ENCODE results near the gene SNX24. TPM values are rescaled to one million over a fixed set of nuclear protein-coding genes. Genes with fewer than 3 reads are reported as not detected.

The SNX24 gene
- total and polyA plus RNA-seq, 2 of the 4 experiments (the other 2 are of a cell fraction), result 13.8 to 15.0 TPM

GRCh38 chr5:122836947-122837346 is 8.5 kb upstream of the SNX24 start:
- Histone ChIP-seq H3K56ac (ENCODE audit: extremely low read depth, insufficient read depth, low read length) (no peak overlapping the region), H2AFZ (replicated peaks; ENCODE audit: low read length, poor library complexity) (no peak overlapping the region), H2BK15ac (ENCODE audit: low read depth, low read length) (no peak overlapping the region), H4K91ac (ENCODE audit: insufficient read depth, low read depth, low read length) (no peak overlapping the region), H4K5ac (ENCODE audit: low read depth, low read length) (no peak overlapping the region), H4K20me1 (ENCODE audit: insufficient read depth, low read length) (no peaks in the 10 kb centered on the region), H3K9me1 (ENCODE audit: insufficient read depth, low read length) (no peaks in the 10 kb centered on the region), H3K4me2 (ENCODE audit: low read depth, low read length) (no peak overlapping the region), H3K9me3 (ENCODE audit: control insufficient read depth, insufficient read depth, low read length) (no peaks in the 10 kb centered on the region), H3K27ac (ENCODE audit: insufficient read depth, low read length) (no peak overlapping the region), H3K4me1 (ENCODE audit: control insufficient read depth, insufficient read depth, low read length) (no peaks in the 10 kb centered on the region), H3K4me3 (ENCODE audit: insufficient read depth, low read depth, low read length) (no peak overlapping the region), H2AK9ac (replicated peaks; ENCODE audit: low read depth, low read length, poor library complexity) (no peak overlapping the region), H2BK120ac (ENCODE audit: low read depth, low read length) (no peak overlapping the region), H2AK5ac (ENCODE audit: low read depth, low read length) (no peak overlapping the region), H3K36me3 (ENCODE audit: control insufficient read depth, insufficient read depth, low read length) (no peaks in the 10 kb centered on the region), H3K4ac (ENCODE audit: low read depth, low read length) (no peak overlapping the region), H4K8ac (ENCODE audit: low read depth in 2 of 2, low read length in 2 of 2) (no peak overlapping the region), H3K27me3 (ENCODE audit: control insufficient read depth, insufficient read depth, low read length) (no peaks in the 10 kb centered on the region), H2BK20ac (ENCODE audit: low read depth, low read length) (no peak overlapping the region), H2BK5ac (ENCODE audit: low read depth, low read length, poor library complexity, severe bottlenecking) (no peak overlapping the region), H3K18ac (ENCODE audit: low read depth, low read length) (no peak overlapping the region), H3K79me1 (ENCODE audit: low read depth in 1 of 2, low read length in 2 of 2) (no peaks in the 10 kb centered on the region), H3K14ac (replicated peaks; ENCODE audit: low read depth, low read length) (no peak overlapping the region), H3K23ac (ENCODE audit: low read depth, low read length) (no peak overlapping the region), H3K9ac (ENCODE audit: low read depth, low read length) (no peak overlapping the region)
- BruUV-seq (replicated peaks), result no TSS peak
- intact Hi-C loops (cut with micrococcal nuclease) (no loop called here), dilution Hi-C loops (cut with HindIII; ENCODE audit: low sequenced_read_pairs, unreplicated experiment) (no loop called here), in situ Hi-C loops (cut with MboI; ENCODE audit: low sequenced_read_pairs) (no loop called here)
- 100% methylated on average over 1 of the region's 3 CpGs; no CpG with 5 or more reads in 1 of the 2 experiments for WGBS, 2 experiments (ENCODE audit: extremely low coverage in 2 of 2, insufficient read length in 1 of 2)
- DNase-seq (no peak), ATAC-seq (ENCODE audit: low read depth) (no peak)
- TF ChIP-seq RFX5 (IDR thresholded peaks at IDR 0.05; ENCODE audit: low read depth, low read length), result no peak
- TF ChIP-seq, protein P1, sequence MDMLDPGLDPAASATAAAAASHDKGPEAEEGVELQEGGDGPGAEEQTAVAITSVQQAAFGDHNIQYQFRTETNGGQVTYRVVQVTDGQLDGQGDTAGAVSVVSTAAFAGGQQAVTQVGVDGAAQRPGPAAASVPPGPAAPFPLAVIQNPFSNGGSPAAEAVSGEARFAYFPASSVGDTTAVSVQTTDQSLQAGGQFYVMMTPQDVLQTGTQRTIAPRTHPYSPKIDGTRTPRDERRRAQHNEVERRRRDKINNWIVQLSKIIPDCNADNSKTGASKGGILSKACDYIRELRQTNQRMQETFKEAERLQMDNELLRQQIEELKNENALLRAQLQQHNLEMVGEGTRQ (IDR thresholded peaks at IDR 0.05; ENCODE audit: low read depth, low read length), result no peak
- no peak for TF ChIP-seq BHLHE40 (IDR thresholded peaks at IDR 0.05; ENCODE audit: low read depth, low read length)
- TF ChIP-seq FOS (IDR thresholded peaks at IDR 0.05; ENCODE audit: low read depth, low read length), result no peak
- TF ChIP-seq, protein P2, sequence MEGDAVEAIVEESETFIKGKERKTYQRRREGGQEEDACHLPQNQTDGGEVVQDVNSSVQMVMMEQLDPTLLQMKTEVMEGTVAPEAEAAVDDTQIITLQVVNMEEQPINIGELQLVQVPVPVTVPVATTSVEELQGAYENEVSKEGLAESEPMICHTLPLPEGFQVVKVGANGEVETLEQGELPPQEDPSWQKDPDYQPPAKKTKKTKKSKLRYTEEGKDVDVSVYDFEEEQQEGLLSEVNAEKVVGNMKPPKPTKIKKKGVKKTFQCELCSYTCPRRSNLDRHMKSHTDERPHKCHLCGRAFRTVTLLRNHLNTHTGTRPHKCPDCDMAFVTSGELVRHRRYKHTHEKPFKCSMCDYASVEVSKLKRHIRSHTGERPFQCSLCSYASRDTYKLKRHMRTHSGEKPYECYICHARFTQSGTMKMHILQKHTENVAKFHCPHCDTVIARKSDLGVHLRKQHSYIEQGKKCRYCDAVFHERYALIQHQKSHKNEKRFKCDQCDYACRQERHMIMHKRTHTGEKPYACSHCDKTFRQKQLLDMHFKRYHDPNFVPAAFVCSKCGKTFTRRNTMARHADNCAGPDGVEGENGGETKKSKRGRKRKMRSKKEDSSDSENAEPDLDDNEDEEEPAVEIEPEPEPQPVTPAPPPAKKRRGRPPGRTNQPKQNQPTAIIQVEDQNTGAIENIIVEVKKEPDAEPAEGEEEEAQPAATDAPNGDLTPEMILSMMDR (conservative IDR thresholded peaks at IDR 0.05; ENCODE audit: low read depth, low read length), result no peak
- TF ChIP-seq RCOR1 (IDR thresholded peaks at IDR 0.05; ENCODE audit: insufficient replicate concordance, low read length), result no peak
- TF ChIP-seq MAZ (IDR thresholded peaks at IDR 0.05; ENCODE audit: borderline replicate concordance, low read depth, low read length), result no peak
- no peak for TF ChIP-seq CHD1 (IDR thresholded peaks at IDR 0.05; ENCODE audit: low read depth, low read length)
- no peak for TF ChIP-seq POLR2A (IDR thresholded peaks at IDR 0.05; ENCODE audit: low read depth, low read length)
- no peak for TF ChIP-seq SMC3 (IDR thresholded peaks at IDR 0.05; ENCODE audit: low read depth, low read length)
- TF ChIP-seq MAFK (IDR thresholded peaks at IDR 0.05; ENCODE audit: low read depth, low read length), result no peak
- no peak for TF ChIP-seq MXI1 (IDR thresholded peaks at IDR 0.05; ENCODE audit: borderline replicate concordance, low read depth, low read length)
- TF ChIP-seq, protein P3, sequence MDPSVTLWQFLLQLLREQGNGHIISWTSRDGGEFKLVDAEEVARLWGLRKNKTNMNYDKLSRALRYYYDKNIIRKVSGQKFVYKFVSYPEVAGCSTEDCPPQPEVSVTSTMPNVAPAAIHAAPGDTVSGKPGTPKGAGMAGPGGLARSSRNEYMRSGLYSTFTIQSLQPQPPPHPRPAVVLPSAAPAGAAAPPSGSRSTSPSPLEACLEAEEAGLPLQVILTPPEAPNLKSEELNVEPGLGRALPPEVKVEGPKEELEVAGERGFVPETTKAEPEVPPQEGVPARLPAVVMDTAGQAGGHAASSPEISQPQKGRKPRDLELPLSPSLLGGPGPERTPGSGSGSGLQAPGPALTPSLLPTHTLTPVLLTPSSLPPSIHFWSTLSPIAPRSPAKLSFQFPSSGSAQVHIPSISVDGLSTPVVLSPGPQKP (IDR thresholded peaks at IDR 0.05; ENCODE audit: borderline replicate concordance, low read depth, low read length), result no peak
- TF ChIP-seq CEBPB (IDR thresholded peaks at IDR 0.05; ENCODE audit: low read depth, low read length), result no peak
- no peak for TF ChIP-seq RAD21 (IDR thresholded peaks at IDR 0.05; ENCODE audit: low read length)
- no peak for TF ChIP-seq NFE2L2 (IDR thresholded peaks at IDR 0.05; ENCODE audit: low read depth, low read length)
- ChIA-PET CTCF (no interaction called here), POLR2A (ENCODE audit: unreplicated experiment) (no interaction called here)
